HG03354 (cell line): Measurements from ENCODE around the gene LRP1B.
A peak's percentile ranks its signal among the peaks of the same experiment; 100 is the strongest.
"Not testable (repeated sequence)": the region's sequence is repeated elsewhere in the genome, so short reads cannot be mapped to it uniquely, and the experiment has no call there.

Experiments
- ATAC-seq: cut with Tn5 transposase; IDR thresholded peaks from one replicate; pipeline ENCODE4 v1.9.1; 2021; ENCODE audit warnings: mild to moderate bottlenecking; ENCODE audit not compliant: unreplicated experiment, poor library complexity, severe bottlenecking

The LRP1B gene

GRCh38 chr2:140650825-140651224, 1480.0 kb downstream of the LRP1B start:
- no peak for ATAC-seq

DNA sequence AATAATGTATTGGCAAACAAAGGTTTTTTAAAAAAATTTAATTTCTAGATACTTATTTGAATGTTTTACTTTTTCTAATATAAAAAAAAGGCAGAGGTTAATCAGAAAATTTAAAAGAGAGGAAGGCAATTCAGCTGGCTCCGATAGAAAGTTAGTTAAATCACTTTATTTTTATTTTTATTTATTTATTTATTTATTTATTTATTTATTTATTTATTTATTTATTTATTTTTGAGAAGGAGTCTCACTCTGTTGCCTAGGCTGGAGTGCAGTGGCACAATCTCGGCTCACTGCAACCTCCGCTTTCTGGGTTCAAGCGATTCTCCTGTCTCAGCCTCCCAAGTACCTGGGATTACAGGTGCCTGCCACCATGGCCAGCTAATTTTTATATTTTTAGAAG, 1480.7 kb downstream of the LRP1B start:
- not testable (repeated sequence) for ATAC-seq

DNA sequence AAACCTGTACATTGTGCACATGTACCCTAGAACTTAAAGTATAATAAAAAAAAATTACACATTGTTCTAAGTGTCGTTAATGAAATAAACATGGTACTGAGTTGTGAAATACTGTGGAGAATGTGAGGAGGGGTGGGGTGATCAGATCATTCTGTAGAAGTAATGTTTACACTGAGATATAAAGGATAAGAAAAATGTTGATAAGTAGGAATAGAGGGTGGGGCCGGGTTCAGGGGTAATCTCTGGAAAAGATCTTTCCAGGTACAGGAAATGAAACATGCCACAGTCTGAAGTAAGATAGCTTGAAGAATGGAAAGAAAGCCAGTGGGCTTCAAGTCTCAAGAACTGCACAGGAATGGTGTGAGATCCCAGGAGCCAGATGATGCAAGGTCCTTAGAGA, 1482.4 kb downstream of the LRP1B start:
- no peak for ATAC-seq

GRCh38 chr2:140643761-140644187, 1487.0 kb downstream of the LRP1B start:
- ATAC-seq, result no peak

DNA sequence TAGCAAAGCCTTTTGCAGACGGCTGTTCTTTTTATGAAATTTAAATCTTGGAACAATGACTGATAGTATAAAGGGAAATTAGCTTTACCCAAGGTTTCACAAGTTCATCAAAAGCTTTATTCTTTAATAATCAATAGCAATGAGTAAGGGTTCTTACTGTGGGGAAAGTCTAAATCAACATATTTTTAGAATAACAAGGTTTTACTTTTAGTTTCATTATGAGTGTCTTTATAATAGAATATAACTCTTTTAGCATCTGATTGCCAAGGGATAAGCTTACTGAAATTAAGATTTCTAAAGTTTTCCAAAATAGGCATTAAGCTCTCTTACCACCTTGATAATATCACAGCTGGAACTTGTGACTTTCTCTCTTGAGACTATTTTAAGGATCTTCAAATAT, 1489.7 kb downstream of the LRP1B start:
- ATAC-seq, result peak; percentile 61

GRCh38 chr2:140639628-140640027, 1491.2 kb downstream of the LRP1B start:
- ATAC-seq, result peak; percentile 82

GRCh38 chr2:140630557-140630956, 1500.3 kb downstream of the LRP1B start:
- no peak for ATAC-seq

DNA sequence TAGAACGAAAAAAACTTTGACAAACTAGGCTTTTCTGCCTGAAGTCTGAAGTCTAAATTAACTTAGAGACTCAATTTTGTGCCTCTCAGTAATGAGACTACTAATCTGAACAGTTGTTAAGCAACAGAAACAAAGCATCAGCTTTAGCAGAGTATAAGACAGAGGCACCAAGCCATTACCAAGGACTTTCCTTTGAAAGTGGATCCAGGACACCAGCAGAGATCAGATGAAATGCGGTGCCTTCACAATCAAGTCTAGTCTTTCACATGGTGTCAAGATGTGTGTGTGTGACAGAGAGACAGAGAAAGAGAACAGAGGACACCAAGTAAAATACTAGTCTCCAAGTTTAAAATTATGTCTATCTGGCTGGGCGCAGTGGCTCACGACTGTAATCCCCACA, 1502.9 kb downstream of the LRP1B start:
- no peak for ATAC-seq

DNA sequence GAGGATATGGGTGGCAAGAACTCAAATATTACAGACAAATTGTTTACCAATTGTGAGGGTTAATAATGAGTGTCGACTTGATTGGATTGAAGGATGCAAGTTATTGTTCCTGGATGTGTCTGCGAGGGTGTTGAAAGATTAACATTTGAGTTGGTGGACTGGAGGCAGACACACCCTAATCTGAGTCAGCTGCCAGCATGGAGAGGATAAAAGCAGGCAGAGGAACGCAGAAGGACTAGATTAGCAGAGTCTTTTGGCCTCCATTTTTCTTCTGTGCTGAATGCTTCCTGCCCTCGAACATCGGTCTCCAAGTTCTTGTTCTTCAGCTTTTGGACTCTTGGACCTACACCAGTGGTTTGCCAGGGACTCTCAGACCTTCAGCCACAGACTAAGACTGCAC, 1503.7 kb downstream of the LRP1B start:
- no peak for ATAC-seq

DNA sequence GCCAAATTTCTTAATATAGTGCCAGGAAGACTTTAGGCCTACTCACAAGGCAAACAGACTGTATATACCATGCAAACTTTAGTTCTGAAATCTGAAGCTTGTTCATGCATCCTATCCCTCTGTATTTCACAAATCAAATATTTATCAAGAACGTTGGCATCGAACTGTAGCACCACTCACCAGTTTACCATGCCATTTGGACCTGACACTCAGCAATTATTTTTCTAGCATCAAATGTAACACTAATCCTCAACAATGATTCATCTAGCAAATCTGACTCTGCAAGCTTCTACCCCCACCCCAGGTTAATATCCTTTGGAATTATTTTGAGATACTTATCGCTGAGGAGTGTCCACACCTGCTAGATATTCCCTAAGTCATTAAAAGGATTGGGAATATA, 1506.6 kb downstream of the LRP1B start:
- ATAC-seq, result no peak

GRCh38 chr2:140621583-140622362, 1509.0 kb downstream of the LRP1B start:
- ATAC-seq, result no peak

GRCh38 chr2:140604788-140605187, 1526.0 kb downstream of the LRP1B start:
- no peak for ATAC-seq

DNA sequence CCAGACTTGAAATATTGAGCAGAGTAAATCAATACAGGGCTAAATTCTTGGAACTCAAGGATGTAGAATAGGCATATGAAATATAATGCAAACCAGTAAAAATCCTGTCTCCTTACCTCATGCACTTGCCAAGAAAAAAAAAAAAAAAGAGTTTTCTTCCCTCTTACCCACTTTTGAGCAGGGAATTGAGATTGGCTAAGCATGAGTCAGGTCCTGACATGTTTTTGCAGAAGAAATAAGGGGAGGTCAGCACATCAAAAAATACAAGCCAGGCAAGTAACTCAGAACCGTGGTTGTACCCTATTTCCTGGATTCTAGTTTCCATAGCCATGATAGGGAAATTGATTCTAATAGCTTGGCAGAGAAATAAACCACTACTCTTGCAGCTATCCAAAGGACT, 1526.7 kb downstream of the LRP1B start:
- no peak for ATAC-seq

- ATAC-seq, result no peak
Observed at GRCh38 chr2:140603416-140603815, 1527.4 kb downstream of the LRP1B start.

DNA sequence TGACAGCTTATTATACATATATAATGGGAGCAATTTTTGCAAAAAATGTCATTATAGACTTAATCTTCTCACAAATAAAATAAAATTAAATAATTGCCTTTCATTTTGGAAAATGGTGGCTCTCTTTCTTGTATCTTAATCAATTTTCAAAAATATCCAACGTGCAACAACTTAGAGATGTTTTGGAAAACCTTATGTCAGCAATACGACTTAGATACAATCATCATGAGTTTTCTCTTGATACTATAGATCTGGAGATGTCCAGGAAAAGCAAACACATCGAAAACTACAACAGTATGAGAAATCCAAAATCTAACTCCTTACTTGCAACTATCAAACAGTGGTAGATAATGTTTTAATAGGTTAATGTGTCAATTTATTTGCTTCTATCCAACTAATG, 1529.0 kb downstream of the LRP1B start:
- ATAC-seq, result no peak

DNA sequence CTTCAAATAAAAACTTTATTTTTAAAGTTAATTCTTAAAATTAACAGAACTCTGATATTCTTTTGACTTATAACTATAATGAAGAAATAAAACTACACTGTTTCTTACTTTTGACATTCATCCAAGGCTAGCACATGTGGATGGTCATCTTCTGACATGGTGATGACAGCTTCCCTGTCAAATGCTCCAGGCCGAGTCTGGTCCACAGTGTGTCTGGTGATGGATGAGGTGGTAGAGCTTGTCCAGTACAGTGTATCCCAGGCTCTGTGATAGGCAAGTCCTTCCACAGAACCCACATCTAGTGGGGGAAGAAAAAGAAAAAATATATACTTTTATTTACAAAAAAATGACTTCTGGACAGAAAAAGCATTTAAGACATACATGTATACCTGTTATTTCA, 1529.5 kb downstream of the LRP1B start:
- no peak for ATAC-seq

DNA sequence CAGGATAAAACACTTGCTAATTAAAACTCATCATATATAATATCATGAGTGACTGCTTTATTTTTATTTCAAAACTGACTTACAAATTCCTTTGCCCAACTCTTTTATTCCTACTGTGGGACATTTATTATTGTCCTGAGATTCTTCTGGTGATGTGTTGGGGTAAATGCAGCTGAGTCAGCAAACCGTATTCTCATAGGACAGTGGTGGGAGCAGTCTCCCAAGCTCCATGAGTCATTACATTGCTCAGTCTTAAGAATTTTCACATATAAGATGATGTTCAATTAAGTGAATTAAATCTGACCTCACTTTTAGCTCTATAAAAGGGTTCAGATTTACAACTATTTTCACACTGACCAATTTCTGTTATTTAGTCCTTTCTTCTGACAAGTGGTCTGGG, 1530.7 kb downstream of the LRP1B start:
- no peak for ATAC-seq

DNA sequence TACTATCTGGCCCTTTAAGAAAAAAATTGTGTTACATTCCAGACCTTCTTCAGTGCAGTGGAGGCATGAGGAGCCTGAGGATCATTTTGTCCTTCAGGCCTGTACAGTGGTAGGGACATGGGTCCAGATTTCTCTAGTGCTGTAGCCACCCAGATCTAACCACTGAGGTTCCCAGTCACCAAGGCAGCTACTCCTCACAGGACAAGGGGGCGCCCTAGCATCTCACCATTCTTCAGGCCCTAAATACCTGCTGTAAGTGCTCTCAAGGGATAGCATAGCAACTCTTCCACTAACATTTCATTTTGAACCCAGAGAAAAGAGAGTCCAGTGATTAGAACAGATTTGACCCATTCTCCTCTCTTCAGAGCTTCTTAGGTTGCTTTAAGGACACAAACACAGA, 1533.0 kb downstream of the LRP1B start:
- no peak for ATAC-seq

- no peak for ATAC-seq
Observed at GRCh38 chr2:140597205-140597604, 1533.6 kb downstream of the LRP1B start.

DNA sequence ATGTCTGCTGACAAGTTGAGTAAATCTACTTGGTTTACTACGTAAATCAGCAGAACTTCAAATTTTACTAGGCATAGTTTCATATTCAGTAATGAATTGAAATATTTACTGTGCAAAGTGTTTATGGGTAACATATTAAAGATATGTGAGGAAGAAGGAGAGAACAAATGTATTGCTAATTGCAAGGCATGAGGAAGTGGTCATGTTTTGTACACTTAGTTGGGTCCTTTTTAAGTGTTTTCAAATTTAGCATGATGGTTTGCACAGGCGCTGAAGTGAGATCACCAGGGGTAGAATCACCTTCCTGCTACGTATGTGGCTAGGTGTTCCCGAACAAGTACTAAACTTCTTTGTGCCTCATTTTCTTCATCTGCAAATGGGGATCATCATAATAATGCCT, 1534.4 kb downstream of the LRP1B start:
- peak; percentile 79 for ATAC-seq

GRCh38 chr2:140595107-140595506, 1535.7 kb downstream of the LRP1B start:
- no peak for ATAC-seq

DNA sequence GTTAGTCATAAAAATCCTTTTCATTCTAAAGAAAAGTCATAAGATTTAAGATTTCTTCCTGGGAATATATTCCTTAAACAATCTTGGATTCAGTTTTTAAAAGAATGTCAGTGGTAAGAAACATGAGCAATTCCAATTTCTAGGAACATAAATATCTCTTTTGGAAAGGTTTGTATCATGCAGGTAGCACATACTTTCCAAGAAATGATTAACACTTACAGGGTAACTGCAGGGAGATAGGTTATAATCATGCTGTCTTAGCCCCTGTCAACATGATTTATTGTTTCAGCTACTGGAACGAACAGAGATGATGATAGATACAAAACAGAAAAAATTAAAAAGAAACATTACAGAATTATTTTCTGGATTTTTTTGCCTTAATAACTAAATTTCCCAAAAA, 1537.7 kb downstream of the LRP1B start:
- no peak for ATAC-seq
